B cell (primary cell): ENCODE measurements around the gene P4HA3.

Source experiments
- EZH2 ChIP-seq: IDR thresholded peaks from 2 replicates; pipeline ENCODE4 v1.6.1; 2012; ENCODE audit warnings: borderline replicate concordance, low read depth, mild to moderate bottlenecking, moderate library complexity, low read length; ENCODE audit not compliant: insufficient read depth, poor library complexity, severe bottlenecking
- TF ChIP-seq, protein P1 (sequence below): fragments of 200-600 bp; IDR thresholded peaks from one replicate; pipeline ENCODE4 v1.8.0; 2022; ENCODE audit warnings: antibody characterized with exemption, mild to moderate bottlenecking

GRCh38 chr11:74283580-74284180 is 27.8 kb downstream of the P4HA3 start:
- TF ChIP-seq, protein P1, sequence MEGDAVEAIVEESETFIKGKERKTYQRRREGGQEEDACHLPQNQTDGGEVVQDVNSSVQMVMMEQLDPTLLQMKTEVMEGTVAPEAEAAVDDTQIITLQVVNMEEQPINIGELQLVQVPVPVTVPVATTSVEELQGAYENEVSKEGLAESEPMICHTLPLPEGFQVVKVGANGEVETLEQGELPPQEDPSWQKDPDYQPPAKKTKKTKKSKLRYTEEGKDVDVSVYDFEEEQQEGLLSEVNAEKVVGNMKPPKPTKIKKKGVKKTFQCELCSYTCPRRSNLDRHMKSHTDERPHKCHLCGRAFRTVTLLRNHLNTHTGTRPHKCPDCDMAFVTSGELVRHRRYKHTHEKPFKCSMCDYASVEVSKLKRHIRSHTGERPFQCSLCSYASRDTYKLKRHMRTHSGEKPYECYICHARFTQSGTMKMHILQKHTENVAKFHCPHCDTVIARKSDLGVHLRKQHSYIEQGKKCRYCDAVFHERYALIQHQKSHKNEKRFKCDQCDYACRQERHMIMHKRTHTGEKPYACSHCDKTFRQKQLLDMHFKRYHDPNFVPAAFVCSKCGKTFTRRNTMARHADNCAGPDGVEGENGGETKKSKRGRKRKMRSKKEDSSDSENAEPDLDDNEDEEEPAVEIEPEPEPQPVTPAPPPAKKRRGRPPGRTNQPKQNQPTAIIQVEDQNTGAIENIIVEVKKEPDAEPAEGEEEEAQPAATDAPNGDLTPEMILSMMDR: no peak
- no peak for TF ChIP-seq EZH2
